ENCODE results near the gene ANKRD44.

Gene ANKRD44

DNA sequence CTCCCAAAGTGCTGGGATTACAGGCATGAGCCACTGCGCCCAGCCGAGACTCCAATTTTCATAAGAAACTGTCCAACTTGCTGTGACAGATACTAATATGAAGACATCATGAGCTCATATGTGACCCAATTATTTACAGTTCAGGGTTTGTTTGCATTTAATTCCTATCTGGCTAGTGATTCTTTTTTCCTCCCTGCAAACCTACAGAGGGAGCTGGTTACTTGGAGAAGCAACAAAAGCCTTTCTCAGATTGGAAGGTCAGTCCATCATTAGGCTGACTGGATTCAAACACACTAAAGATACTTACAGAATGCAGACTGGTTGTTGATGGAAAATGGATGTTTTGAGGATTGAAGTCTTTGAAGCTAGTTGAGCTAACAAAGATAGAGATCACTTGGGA lies 176.4 kb downstream of the ANKRD44 start:
- Histone ChIP-seq H3K27me3 (ENCODE audit: control insufficient read depth, low read length) (no peaks in the 10 kb centered on the region), H3K27ac (ENCODE audit: low read depth, low read length) (no peak overlapping the region; the same call in 1 of the 2 replicates), H4K20me1 (ENCODE audit: control insufficient read depth, insufficient read depth, low read depth, low read length) (no peaks in the 10 kb centered on the region), H3K4me1 (ENCODE audit: control insufficient read depth, low read length) (peaks cover 95% of the 10 kb centered on the region), H3F3A (ENCODE audit: control insufficient read depth, insufficient read depth) (peaks cover 34% of the 10 kb centered on the region), H3K4me3 (ENCODE audit: low read length) (no peak overlapping the region), H3K36me3 (ENCODE audit: control insufficient read depth, low read length) (peaks cover 57% of the 10 kb centered on the region), H3K79me2 (ENCODE audit: control insufficient read depth, low read length) (peaks cover 37% of the 10 kb centered on the region), H3K9me2 (replicated peaks; ENCODE audit: control insufficient read depth, low read length) (no peaks in the 10 kb centered on the region), H3K4me2 (ENCODE audit: low read length) (no peak overlapping the region), H3K9me3 (ENCODE audit: control insufficient read depth, insufficient read depth, low read length) (no peaks in the 10 kb centered on the region)
- TF ChIP-seq, protein P1, sequence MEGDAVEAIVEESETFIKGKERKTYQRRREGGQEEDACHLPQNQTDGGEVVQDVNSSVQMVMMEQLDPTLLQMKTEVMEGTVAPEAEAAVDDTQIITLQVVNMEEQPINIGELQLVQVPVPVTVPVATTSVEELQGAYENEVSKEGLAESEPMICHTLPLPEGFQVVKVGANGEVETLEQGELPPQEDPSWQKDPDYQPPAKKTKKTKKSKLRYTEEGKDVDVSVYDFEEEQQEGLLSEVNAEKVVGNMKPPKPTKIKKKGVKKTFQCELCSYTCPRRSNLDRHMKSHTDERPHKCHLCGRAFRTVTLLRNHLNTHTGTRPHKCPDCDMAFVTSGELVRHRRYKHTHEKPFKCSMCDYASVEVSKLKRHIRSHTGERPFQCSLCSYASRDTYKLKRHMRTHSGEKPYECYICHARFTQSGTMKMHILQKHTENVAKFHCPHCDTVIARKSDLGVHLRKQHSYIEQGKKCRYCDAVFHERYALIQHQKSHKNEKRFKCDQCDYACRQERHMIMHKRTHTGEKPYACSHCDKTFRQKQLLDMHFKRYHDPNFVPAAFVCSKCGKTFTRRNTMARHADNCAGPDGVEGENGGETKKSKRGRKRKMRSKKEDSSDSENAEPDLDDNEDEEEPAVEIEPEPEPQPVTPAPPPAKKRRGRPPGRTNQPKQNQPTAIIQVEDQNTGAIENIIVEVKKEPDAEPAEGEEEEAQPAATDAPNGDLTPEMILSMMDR (IDR thresholded peaks at IDR 0.05; ENCODE audit: low read depth, low read length, poor library complexity, severe bottlenecking): no peak
- no peak for TF ChIP-seq EZH2phosphoT487 (IDR thresholded peaks at IDR 0.05; ENCODE audit: borderline replicate concordance, low read length)

DNA sequence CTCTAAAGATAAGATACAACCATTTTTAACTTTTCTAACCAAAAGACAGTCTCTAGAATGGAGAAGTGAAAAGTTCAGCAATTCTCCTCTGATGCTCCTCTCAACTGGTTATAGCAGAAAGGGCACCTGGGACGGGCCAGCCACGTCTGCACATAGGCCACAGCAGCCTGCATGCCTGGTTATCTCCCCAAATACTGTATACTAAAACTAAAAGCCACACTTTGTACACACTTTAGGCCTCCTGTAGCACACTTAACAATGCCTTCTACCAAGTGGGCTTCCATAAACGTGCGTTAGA lies 179.1 kb downstream of the ANKRD44 start:
- TF ChIP-seq, protein P1 (IDR thresholded peaks at IDR 0.05; ENCODE audit: low read depth, low read length, poor library complexity, severe bottlenecking): no peak
- no peak for TF ChIP-seq EZH2phosphoT487 (IDR thresholded peaks at IDR 0.05; ENCODE audit: borderline replicate concordance, low read length)
- Histone ChIP-seq H3K9me2 (replicated peaks; ENCODE audit: control insufficient read depth, low read length) (no peaks in the 10 kb centered on the region), H3K27ac (ENCODE audit: low read depth, low read length) (peak overlapping the region; percentile 96), H4K20me1 (ENCODE audit: control insufficient read depth, insufficient read depth, low read depth, low read length) (no peaks in the 10 kb centered on the region), H3K4me2 (ENCODE audit: low read length) (peak overlapping the region; percentile 78), H3F3A (ENCODE audit: control insufficient read depth, insufficient read depth) (peaks cover 38% of the 10 kb centered on the region), H3K36me3 (ENCODE audit: control insufficient read depth, low read length) (peaks cover 60% of the 10 kb centered on the region), H3K4me3 (ENCODE audit: low read length) (peak overlapping the region; percentile 64), H3K4me1 (ENCODE audit: control insufficient read depth, low read length) (peaks cover 88% of the 10 kb centered on the region), H3K27me3 (ENCODE audit: control insufficient read depth, low read length) (no peaks in the 10 kb centered on the region), H3K9me3 (ENCODE audit: control insufficient read depth, insufficient read depth, low read length) (no peaks in the 10 kb centered on the region), H3K79me2 (ENCODE audit: control insufficient read depth, low read length) (peaks cover 26% of the 10 kb centered on the region)

DNA sequence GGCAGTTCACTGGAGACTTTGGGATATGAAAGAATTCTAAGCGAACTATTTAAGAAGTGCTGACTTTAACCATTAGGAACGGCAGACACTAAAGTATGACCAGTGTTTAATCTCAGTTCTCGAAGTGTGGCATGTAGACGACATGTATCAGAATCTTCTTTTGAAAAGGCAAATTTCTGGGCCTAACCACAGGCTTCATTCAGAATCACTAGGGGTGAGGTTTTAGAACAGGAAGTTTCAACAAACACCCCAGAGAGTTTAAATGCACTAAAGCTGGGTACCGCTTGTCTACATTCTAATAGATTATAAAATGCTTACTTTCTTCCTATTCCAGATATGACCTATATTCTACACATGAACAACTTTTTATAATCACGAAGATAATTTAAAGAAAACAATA lies 180.3 kb downstream of the ANKRD44 start:
- peaks cover 60% of the 10 kb centered on the region for H3K36me3 ChIP-seq (ENCODE audit: control insufficient read depth, low read length)
- H3K79me2 ChIP-seq (ENCODE audit: control insufficient read depth, low read length): peaks cover 23% of the 10 kb centered on the region
- H3K9me2 ChIP-seq (replicated peaks; ENCODE audit: control insufficient read depth, low read length): no peaks in the 10 kb centered on the region
- H3K4me2 ChIP-seq (ENCODE audit: low read length): peak overlapping the region; percentile 78
- H3K9me3 ChIP-seq (ENCODE audit: control insufficient read depth, insufficient read depth, low read length): no peaks in the 10 kb centered on the region
- H3K4me1 ChIP-seq (ENCODE audit: control insufficient read depth, low read length): peaks cover 76% of the 10 kb centered on the region
- H4K20me1 ChIP-seq (ENCODE audit: control insufficient read depth, insufficient read depth, low read depth, low read length): no peaks in the 10 kb centered on the region
- H3K27me3 ChIP-seq (ENCODE audit: control insufficient read depth, low read length): no peaks in the 10 kb centered on the region
- peaks cover 38% of the 10 kb centered on the region for H3F3A ChIP-seq (ENCODE audit: control insufficient read depth, insufficient read depth)
- H3K27ac ChIP-seq (ENCODE audit: low read depth, low read length): peak overlapping the region; percentile 96
- TF ChIP-seq EZH2phosphoT487 (IDR thresholded peaks at IDR 0.05; ENCODE audit: borderline replicate concordance, low read length): no peak
- TF ChIP-seq, protein P1 (IDR thresholded peaks at IDR 0.05; ENCODE audit: low read depth, low read length, poor library complexity, severe bottlenecking): no peak
- H3K4me3 ChIP-seq (ENCODE audit: low read length): peak overlapping the region; percentile 64

Data from DOHH2 (cell line).